Prostate gland (tissue), 2 donors: ENCODE measurements around the gene ARHGAP9.

Source experiments
- POLR2A ChIP-seq: fragments of 450-650 bp; IDR thresholded peaks from one replicate; pipeline ENCODE4 v1.6.1; 2016; ENCODE audit warnings: antibody characterized with exemption, mild to moderate bottlenecking
- POLR2AphosphoS5 ChIP-seq: sonication (generic); formaldehyde crosslinking; IDR thresholded peaks from one replicate; pipeline ENCODE4 v1.6.1; 2017; ENCODE audit warnings: antibody characterized with exemption
- TF ChIP-seq, protein P1 (sequence below), 4 experiments: fragments of 200-600 bp in 2 of 4; fragments of 450-650 bp in 2 of 4; sonication (generic) in 2 of 4; IDR thresholded peaks; 1 replicate in 3 of 4; 2 replicates in 1 of 4; pipeline ENCODE4 v1.5.1; 2016 to 2019; ENCODE audit warnings: antibody characterized with exemption in 4 of 4, mild to moderate bottlenecking in 2 of 4, moderate library complexity in 2 of 4

DNA sequence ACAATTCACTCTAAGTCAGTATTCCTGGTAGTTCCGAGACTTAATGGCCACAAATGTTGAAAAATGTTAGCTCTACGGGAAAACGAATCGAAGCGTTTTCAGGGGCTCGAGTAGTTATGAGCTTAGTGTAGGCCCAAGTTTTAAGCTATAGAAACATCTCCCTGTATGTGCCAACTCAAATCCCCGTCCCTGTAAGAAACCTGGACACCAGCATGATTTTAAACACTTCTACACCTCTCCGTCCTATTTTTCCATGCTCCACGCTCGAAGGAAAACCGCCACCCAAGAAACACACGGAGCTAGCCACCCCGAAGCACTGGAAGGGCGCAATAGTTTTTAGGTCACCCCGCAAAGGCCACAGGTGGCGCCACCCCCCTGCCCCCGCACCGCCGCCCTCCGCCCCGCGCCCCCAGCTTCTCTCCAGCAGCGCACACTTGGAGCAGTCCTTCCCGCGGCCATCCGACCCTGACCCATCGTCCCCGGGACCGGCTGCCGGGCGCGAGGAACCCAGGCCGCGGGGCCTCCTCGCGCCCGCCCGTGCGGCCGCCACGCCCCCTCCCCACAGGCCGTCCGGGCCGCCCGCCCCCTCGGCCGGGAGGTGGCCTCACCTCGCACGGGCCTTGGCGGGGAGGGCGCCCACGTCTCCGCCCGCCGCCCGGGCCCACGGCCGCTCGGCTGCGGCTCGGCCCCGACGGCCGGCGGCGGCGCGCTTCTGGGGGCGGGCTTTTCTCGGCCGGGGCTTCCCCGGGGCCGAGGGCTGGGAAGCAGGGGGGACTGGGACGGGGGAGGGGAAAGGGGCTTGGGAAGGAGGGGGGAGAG lies 49.3 kb downstream of the ARHGAP9 start:
- TF ChIP-seq, protein P1, sequence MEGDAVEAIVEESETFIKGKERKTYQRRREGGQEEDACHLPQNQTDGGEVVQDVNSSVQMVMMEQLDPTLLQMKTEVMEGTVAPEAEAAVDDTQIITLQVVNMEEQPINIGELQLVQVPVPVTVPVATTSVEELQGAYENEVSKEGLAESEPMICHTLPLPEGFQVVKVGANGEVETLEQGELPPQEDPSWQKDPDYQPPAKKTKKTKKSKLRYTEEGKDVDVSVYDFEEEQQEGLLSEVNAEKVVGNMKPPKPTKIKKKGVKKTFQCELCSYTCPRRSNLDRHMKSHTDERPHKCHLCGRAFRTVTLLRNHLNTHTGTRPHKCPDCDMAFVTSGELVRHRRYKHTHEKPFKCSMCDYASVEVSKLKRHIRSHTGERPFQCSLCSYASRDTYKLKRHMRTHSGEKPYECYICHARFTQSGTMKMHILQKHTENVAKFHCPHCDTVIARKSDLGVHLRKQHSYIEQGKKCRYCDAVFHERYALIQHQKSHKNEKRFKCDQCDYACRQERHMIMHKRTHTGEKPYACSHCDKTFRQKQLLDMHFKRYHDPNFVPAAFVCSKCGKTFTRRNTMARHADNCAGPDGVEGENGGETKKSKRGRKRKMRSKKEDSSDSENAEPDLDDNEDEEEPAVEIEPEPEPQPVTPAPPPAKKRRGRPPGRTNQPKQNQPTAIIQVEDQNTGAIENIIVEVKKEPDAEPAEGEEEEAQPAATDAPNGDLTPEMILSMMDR (IDR thresholded peaks at IDR 0.05): no peak
- TF ChIP-seq POLR2AphosphoS5 (no peak), POLR2A (no peak)
